Vagina (tissue), 2 donors: Measurements from ENCODE around the gene POMGNT2. TPM values are rescaled to one million over a fixed set of nuclear protein-coding genes. Genes with fewer than 3 reads are reported as not detected.

Experiments used
- DNase-seq, 2 donors: peaks; one replicate each; pipeline ENCODE4 v3.0.0-alpha.2; 2017; ENCODE audit errors: extremely low spot score in 2 of 2
- H3K27ac ChIP-seq: fragments of 200-600 bp; sonication (generic); one replicate; pipeline ENCODE4 v1.5.1; 2019
- H3K27me3 ChIP-seq: fragments of 200-600 bp; sonication (generic); one replicate; pipeline ENCODE4 v1.5.1; 2019
- H3K36me3 ChIP-seq, 2 donors: fragments of 200-600 bp; sonication (generic); one replicate each; pipeline ENCODE4 v1.5.1; 2017 to 2019
- H3K4me1 ChIP-seq: fragments of 200-600 bp; sonication (generic); one replicate; pipeline ENCODE4 v1.5.1; 2019
- H3K4me3 ChIP-seq, 2 donors: fragments of 200-600 bp; sonication (generic); 1 replicate in 1 of 2; 2 replicates in 1 of 2; pipeline ENCODE4 v1.5.1; 2016 to 2019
- H3K9me3 ChIP-seq: fragments of 200-600 bp; sonication (generic); one replicate; pipeline ENCODE4 v1.5.1; 2019
- POLR2A ChIP-seq, 2 donors: fragments of 450-650 bp; IDR thresholded peaks; one replicate each; pipeline ENCODE4 v1.6.1; 2017; ENCODE audit warnings: antibody characterized with exemption in 2 of 2, mild to moderate bottlenecking in 2 of 2, moderate library complexity in 2 of 2
- POLR2AphosphoS5 ChIP-seq, 2 donors: sonication (generic); formaldehyde crosslinking; IDR thresholded peaks; one replicate each; pipeline ENCODE4 v1.9.0; 2017; ENCODE audit warnings: antibody characterized with exemption in 2 of 2, mild to moderate bottlenecking in 2 of 2, low read depth in 1 of 2; ENCODE audit not compliant: insufficient read depth in 1 of 2
- intact Hi-C: fragments of 100-400 bp; cut with DNase I; formaldehyde crosslinking; loops from one replicate; pipeline ENCODE4 v1.15.1; 2023
- total RNA-seq: library from RNA; depleted of rRNA; stranded (reverse); fragments of >200 nt; gene quantifications from one replicate; pipeline ENCODE4 v1.2.3, GENCODE V29; 2016
- TF ChIP-seq, protein P1 (sequence below), 3 experiments: fragments of 450-650 bp in 2 of 3; fragments of 200-600 bp in 1 of 3; sonication (generic) in 1 of 3; IDR thresholded peaks; one replicate each; pipeline ENCODE4 v1.5.1; 2017 to 2019; ENCODE audit warnings: antibody characterized with exemption in 3 of 3, mild to moderate bottlenecking in 2 of 3, moderate library complexity in 2 of 3

Gene POMGNT2
- total RNA-seq, 1 donor from 2014 or later: 26.8 TPM

GRCh38 chr3:43132870-43133636 is 27.2 kb upstream of the POMGNT2 start:
- no peak overlapping the region for H3K4me3 ChIP-seq
- no peaks in the 10 kb centered on the region for H3K9me3 ChIP-seq
- H3K27ac ChIP-seq: no peak overlapping the region
- no peak for DNase-seq
- TF ChIP-seq, protein P1, sequence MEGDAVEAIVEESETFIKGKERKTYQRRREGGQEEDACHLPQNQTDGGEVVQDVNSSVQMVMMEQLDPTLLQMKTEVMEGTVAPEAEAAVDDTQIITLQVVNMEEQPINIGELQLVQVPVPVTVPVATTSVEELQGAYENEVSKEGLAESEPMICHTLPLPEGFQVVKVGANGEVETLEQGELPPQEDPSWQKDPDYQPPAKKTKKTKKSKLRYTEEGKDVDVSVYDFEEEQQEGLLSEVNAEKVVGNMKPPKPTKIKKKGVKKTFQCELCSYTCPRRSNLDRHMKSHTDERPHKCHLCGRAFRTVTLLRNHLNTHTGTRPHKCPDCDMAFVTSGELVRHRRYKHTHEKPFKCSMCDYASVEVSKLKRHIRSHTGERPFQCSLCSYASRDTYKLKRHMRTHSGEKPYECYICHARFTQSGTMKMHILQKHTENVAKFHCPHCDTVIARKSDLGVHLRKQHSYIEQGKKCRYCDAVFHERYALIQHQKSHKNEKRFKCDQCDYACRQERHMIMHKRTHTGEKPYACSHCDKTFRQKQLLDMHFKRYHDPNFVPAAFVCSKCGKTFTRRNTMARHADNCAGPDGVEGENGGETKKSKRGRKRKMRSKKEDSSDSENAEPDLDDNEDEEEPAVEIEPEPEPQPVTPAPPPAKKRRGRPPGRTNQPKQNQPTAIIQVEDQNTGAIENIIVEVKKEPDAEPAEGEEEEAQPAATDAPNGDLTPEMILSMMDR (IDR thresholded peaks at IDR 0.05): no peak
- TF ChIP-seq POLR2A (IDR thresholded peaks at IDR 0.05): no peak
- H3K4me1 ChIP-seq: no peaks in the 10 kb centered on the region
- intact Hi-C loops: no loop called here
- no peaks in the 10 kb centered on the region for H3K36me3 ChIP-seq
- H3K27me3 ChIP-seq: no peaks in the 10 kb centered on the region

DNA sequence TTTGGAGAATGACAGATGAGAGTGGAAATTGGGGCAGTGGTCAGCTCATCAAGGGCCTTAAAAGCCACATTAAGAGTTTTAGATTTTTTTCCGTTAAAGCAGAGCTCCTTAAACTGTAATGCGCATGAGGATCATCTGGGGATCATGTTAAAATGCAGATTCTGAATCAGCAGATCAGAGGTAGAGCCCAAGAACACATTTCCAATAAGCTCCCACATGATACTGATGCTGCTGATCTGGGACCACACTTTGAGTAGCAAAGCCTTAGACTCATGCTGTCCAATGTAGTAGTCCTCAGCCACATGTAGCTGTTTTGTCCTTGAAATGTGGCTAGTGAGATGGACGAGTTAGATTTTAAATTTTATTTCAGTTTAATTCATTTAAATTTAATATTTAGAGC is 26.3 kb upstream of the POMGNT2 start:
- no peaks in the 10 kb centered on the region for H3K4me1 ChIP-seq
- no peaks in the 10 kb centered on the region for H3K36me3 ChIP-seq
- DNase-seq: no peak
- no peak overlapping the region for H3K4me3 ChIP-seq
- H3K27ac ChIP-seq: no peak overlapping the region
- no peaks in the 10 kb centered on the region for H3K9me3 ChIP-seq
- intact Hi-C loops: no loop called here
- TF ChIP-seq POLR2A (IDR thresholded peaks at IDR 0.05): no peak
- no peak for TF ChIP-seq POLR2AphosphoS5 (IDR thresholded peaks at IDR 0.05; ENCODE audit: insufficient read depth in 1 of 2, low read depth in 1 of 2)
- TF ChIP-seq, protein P1 (IDR thresholded peaks at IDR 0.05): no peak
- no peaks in the 10 kb centered on the region for H3K27me3 ChIP-seq

DNA sequence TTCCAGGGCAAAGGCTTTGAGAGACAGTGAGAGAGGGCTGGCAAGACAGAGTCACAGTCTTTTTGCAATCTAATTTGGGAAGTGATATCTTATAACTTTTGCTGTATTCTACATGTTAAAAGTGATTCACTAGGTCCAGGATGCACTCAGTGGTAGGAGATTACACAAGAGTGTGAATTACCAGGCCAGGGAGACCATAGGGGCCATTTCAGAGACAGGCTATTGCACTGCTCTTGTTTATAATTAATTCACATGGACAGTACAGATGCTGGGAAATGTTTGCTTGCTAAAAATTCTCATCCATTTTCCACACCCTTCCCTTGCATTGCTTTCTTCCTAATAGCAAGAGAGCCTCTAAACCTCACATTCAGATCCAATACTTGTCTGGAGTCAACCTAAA is 22.6 kb upstream of the POMGNT2 start:
- H3K36me3 ChIP-seq: no peaks in the 10 kb centered on the region
- H3K27me3 ChIP-seq: no peaks in the 10 kb centered on the region
- DNase-seq: no peak
- H3K4me3 ChIP-seq: no peak overlapping the region
- H3K4me1 ChIP-seq: no peaks in the 10 kb centered on the region
- H3K9me3 ChIP-seq: no peaks in the 10 kb centered on the region
- TF ChIP-seq, protein P1 (IDR thresholded peaks at IDR 0.05): no peak
- TF ChIP-seq POLR2AphosphoS5 (IDR thresholded peaks at IDR 0.05; ENCODE audit: insufficient read depth in 1 of 2, low read depth in 1 of 2) (no peak), POLR2A (IDR thresholded peaks at IDR 0.05) (no peak)
- intact Hi-C loops: no loop called here
- no peak overlapping the region for H3K27ac ChIP-seq

- intact Hi-C loops: no loop called here
- H3K9me3 ChIP-seq: no peaks in the 10 kb centered on the region
- H3K27ac ChIP-seq: no peak overlapping the region
- no peak overlapping the region for H3K4me3 ChIP-seq
- H3K36me3 ChIP-seq: no peaks in the 10 kb centered on the region
- TF ChIP-seq POLR2AphosphoS5 (IDR thresholded peaks at IDR 0.05; ENCODE audit: insufficient read depth in 1 of 2, low read depth in 1 of 2) (no peak), POLR2A (IDR thresholded peaks at IDR 0.05) (no peak)
- TF ChIP-seq, protein P1 (IDR thresholded peaks at IDR 0.05): no peak
- H3K27me3 ChIP-seq: no peaks in the 10 kb centered on the region
- H3K4me1 ChIP-seq: no peaks in the 10 kb centered on the region
- no peak for DNase-seq
These were observed 20.7 kb upstream of the POMGNT2 start for GRCh38 chr3:43126536-43126935.

GRCh38 chr3:43123895-43124294 is 18.0 kb upstream of the POMGNT2 start:
- no peaks in the 10 kb centered on the region for H3K36me3 ChIP-seq
- H3K4me1 ChIP-seq: no peaks in the 10 kb centered on the region
- no peak for TF ChIP-seq POLR2A (IDR thresholded peaks at IDR 0.05)
- TF ChIP-seq POLR2AphosphoS5 (IDR thresholded peaks at IDR 0.05; ENCODE audit: insufficient read depth in 1 of 2, low read depth in 1 of 2): no peak
- TF ChIP-seq, protein P1 (IDR thresholded peaks at IDR 0.05): no peak
- no peak overlapping the region for H3K27ac ChIP-seq
- no peaks in the 10 kb centered on the region for H3K27me3 ChIP-seq
- DNase-seq: no peak
- no peaks in the 10 kb centered on the region for H3K9me3 ChIP-seq
- H3K4me3 ChIP-seq: no peak overlapping the region
- intact Hi-C loops: no loop called here
